Inflammatory macrophage treated with lipopolysaccharide for 1 hour (primary cell): ENCODE data around the gene DIS3L.
"Not testable (repeated sequence)": the region's sequence is repeated elsewhere in the genome, so short reads cannot be mapped to it uniquely, and the experiment has no call there.

Experiments
- DNase-seq, 2 donors: peaks; one replicate each; pipeline ENCODE4 v3.0.0-alpha.2; 2020 to 2022

DIS3L gene

DNA sequence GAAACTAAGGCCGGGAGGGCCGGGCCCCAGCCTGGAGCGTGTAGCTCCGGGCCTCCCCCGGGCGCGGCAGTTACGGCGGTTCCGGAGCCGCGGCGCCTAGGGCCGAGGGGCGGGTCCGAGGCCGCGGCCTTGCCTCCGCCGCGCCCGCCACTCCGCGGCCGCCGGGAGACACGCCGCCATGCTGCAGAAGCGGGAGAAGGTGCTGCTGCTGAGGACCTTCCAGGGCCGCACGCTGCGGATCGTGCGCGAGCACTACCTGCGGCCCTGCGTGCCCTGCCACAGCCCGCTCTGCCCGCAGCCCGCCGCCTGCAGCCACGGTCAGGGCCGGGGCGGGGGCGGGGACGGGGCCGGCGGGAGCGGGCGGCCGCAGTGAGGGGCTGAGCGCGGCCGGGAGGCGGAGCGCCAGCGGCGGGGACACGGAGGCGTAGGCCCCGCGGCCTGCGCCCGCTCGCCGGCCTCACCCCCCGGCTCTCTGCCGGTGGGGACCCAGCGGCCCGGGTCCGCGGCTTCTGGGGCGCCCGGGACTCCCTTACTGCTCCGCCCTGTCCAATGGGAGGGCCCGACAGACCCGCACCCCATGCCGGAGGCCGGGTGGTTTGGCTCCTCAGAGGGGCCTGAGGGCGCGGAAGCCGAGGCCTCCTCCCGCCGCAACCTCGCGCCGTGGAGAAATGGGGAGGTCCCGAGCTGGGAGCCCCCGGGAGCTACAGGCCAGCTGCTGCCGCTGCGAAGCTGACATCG lies at the start of gene DIS3L:
DIS3L (plus strand) TSS at position 150 of the 738 bp plus-strand sequence; CDS start at position 179, 29 bp downstream.
- DNase-seq = peak; percentile 57 to 60

DNA sequence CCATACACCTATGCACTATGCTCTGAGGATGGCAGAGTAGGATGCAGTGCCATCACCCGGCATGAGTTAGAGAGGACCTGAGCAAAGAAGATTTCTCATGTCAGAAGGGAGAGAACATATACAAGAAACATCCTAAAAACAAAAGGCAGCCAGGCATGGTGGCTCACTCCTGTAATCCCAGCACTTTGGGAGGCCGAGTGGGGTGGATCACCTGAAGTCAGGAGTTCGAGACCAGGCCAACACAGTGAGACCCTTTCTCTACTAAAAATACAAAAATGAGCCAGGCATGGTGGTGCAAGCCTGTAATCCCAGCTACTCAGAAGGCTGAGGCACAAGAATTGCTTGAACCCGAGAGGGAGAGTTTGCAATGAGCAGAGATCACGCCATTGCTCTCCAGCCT lies 47.5 kb upstream of the DIS3L start:
- not testable (repeated sequence) for DNase-seq

DNA sequence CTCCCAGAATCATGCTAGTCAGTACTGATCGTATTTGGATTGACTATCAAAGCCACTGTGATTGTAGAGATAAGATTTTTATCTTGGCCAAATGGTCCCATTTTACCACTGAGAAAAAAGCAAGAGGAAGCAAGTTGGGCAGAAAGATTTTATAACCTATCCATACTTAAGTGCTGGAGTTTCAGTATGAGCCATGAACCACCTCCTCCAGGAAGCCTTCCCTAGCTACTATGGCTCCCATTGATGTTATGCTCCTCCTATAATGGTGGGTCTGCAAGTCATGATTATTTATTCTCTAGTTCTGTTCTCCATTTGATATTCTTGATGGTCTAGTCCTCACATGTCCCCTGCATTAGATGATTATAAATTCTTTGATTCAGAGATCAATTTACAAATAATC lies 46.4 kb upstream of the DIS3L start:
- DNase-seq = no peak

DNA sequence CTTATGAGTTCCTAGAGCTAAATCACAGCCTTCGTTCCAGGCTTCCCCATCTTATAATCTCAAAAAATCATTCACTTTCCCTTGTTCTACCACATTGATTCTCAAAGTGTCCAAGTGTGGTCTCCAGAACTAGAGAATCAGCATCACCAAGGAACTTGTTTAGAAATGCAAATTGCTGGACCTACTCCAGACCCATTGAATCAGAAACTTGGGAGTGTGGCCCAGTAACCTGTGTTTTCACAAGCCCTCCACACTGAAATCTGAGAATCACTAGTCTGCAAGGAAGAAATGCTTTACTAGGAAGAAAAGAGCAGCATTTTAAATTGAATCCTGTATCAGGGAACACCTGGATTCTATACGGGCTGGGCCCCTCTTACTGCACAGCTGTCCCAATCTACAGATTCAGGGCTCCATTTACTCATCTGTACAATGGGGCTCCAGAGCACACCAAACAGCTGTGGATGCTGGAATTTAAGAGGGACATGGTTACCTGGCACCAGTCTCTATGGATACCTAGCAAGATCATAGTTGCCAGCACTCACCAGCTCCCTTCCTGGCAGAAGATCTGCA lies 43.7 kb upstream of the DIS3L start:
- no peak for DNase-seq

DNA sequence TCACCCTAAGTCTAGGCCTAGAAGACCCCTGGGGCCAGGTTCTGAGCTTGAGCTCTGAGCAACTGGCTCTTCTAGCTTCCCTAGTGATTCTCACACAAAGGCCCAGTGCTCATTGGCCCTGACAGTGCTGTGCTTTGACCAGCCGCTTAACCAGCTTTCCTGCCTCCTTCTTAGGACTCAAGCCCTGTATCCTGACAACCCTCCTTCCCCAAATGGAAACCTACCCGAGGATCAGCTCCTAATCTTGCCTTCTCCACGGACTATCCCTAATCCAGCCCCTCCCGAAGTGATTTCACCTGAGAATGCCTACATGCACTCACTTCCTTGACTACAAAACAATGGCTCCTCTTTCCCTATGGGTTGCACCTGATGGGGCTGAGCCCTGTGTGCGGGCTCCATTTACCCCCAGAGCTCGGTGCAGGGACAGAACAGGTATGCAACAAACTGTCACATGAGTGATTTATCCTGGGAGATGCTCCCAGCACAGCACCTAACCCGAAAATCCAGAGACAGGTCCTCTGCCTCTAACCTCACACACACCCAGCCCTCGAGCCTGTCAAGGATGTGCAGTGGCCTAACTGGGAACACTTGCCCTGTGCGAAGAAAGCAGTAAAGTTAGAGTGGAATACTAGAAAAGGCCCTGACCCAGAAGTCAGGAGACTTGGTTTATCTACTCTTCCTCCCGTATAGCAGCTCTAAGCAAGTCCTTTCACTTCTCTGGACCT lies 42.1 kb upstream of the DIS3L start:
- DNase-seq = no peak

DNA sequence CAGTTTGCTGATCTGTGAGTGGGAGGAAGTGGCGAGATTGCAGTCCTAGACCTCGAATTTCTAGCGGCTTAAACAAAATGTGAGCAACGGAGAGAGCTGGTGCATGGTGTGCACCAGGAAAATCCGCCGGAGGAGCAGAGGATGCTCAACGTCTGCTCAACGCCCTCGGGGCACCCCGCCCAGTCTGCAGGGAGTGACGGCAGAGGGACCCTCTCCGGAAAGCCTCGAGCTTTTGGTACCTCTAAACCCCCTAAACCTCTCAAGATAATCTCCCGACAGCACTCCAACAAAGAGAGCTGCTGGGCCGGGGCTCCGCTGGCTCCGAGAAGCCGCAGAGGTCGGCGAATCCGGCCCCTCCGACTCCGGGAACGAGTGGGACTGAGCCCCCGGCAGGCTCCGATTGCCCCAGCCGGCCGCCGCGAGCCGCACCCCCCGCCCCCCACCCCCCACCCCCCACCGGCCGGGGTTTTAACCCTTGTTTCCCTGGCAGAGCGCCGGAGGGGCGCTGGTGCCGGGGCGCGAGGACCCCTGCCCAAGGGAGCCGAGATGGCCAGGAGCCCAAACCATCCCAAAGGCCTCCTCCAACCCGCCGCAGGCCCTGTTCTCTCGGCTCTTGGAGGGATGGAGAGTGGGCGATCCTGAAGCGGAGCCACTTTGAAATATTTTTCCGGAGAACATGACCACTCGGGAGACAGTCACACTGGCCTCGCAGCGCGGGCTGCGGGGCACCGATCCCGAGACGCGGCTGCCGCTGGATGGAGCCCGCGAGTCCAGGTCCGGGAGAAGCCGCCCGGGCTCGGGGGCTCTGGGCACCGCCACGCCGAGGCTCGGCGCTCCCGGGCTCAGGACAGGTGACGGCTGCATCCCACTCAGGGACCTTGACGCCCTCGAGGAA lies 41.3 kb upstream of the DIS3L start:
- peak; percentile 22 to 30 for DNase-seq

DNA sequence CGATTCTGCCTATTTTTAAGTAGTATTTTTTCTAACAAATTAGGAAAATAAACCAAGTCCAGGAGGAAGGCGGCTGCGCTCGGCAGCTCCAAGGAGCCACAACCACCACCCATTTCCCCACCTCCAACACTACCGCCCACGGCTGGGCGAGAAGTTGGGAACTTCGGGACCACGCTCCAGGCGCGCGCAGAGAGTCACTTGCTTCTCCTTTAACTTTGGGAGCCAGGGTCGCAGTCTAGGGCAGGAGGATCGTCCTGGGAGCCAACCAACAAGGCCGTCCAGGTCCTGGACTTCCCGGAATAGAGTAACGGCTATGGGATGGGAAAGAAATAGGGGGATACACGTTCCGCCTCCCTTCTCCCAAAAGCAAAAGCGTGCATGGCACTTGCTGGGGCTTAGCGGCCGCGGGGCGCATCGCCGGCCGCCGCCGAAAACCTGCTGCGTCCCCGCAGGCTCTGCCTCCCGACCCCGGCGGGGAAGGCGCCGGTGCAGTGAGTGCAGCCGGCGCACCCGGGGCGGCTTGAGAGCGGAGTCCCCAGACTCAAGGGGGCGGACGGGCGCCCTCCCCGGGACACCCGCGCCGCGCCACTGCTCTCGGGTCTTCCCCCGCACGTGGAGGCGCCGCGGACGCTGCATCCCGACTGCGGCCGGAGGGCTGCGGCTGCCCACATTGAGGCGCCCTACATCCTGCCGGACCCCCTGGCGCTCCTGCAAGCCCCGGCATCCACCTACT lies 40.5 kb upstream of the DIS3L start:
- DNase-seq = peak; percentile 16 to 21

DNA sequence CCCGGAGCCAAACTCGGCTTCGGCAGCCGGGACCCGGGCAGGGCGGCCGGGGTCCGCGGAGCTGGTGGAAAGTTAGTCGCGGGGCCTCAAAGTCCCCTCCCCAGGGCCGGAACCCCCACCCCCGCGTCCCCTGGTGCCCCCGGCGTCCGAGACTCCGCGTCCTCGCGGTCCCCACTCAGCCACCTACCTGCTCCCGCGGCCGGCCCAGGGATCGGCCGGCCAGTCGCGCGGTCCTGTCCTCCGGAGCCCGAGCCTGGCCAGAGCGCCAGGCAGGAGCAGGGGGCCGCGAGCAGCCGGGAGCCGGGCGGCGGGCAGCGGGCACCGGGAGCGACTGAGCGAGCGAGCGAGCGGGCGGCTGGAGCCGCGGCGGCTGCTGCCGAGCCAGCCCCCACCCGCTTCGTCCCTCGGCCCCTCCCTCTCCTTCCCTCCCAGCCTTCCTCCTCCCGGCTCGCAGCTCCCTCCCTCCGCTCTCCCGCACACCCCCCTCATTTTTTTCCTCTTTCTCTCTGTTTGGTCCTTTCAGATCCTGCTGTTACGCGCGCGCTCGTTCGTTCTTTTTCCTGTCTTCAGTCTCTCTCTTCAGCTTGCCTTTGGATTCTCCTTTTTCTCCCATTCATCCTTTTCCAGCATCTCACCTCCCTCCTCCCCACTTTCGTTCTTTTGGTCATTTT lies 39.8 kb upstream of the DIS3L start, which contains the start of gene MEGF11:
MEGF11 (minus strand) TSS at position 333 of the 671 bp plus-strand sequence. CDS start 125,347 bp downstream, outside the sequence.
- DNase-seq = no peak

DNA sequence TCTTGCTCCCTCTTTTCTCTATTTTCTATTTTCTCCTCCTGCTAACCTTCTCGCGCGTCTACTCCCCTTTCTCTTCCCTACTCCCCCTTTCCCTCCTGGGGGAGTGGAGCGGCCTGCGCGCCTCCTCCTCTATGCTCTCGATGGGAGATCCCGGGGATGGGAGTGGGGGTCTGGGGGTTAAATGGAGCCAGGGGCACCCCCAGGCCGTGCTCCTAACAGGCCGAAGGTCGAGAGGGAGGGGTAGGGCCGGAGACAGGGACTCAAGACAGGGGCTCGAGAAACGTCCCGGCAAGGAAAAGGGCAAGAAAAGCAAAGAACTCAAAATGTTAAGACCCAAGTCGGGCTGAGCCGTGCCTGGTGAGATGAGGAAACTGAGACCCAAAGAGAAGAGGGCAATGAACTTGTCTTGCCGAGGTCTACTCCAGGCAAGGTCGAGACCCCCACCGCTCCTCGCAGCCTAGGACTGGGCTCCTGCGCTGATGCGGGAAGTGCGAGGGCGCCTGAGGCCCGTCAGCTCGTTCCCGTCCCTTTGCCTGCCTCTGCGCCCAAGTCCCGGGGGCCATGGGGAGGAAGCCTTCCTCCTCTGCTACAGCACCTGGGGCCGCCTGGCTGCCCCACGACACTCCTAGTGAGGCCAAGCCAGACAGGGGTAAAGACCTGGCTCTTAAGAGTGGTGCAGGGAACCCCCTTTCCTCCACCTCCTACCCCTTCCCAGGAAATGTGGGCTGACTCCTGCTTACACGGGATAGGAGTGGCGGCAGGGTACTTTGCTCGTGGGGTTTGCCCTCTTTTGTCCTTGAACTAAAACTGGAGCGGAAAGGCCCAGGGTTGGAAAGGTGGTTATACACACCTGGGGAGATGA lies 39.0 kb upstream of the DIS3L start:
- DNase-seq = no peak

DNA sequence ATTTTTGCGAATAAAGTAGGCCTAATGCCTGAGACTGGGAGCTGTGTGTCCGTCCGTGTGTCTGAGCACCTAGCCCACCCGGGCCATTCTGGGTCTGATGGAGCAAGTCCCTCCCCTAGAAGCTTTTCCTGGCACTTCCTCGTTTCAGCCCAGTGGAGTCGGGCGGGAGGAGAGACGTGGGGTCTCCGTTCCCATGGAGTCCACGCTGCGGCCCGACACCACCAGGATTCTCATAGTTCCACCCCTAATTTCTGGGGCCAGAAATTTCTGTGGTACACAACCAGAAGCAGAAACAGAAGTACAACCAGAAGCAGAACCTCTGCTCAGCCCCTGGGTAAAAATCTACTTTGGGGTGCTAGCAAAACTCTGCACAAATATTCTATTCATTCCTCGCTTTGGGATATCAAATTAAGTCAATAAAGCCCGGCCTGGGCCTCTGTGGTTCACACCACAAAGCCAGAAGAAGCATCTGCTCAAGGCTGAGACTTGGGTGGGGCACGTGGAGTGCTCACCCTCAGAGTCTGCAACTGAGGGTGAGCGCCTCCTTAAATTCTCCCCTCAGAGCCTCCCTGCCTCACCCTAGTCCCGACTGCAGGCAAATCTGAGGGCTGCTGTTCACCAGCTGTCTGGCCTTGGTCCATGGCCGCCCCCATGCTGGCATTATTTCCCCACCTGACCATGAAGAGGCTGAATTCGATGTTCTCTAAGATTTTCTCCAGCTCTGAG lies 38.3 kb upstream of the DIS3L start:
- no peak for DNase-seq

DNA sequence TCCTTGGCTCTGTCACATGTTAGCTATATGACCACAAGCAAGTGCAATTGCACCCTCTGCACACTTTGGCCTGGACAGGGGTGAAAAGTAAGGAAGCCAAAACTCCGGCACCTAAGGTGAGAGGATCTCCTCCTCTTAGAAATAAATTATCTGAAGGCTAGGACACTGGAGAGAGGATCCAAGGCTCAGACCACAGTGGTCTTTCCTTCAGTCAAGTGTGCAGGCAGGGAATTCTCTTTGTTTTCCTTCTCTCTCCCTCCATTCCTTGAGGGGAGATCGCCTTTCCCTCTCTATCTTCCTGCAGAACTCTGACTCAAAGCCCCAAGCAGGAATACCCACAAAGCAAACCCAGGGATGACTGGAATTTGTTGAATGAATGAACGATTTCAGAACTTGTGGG lies 36.7 kb upstream of the DIS3L start:
- DNase-seq = no peak

DNA sequence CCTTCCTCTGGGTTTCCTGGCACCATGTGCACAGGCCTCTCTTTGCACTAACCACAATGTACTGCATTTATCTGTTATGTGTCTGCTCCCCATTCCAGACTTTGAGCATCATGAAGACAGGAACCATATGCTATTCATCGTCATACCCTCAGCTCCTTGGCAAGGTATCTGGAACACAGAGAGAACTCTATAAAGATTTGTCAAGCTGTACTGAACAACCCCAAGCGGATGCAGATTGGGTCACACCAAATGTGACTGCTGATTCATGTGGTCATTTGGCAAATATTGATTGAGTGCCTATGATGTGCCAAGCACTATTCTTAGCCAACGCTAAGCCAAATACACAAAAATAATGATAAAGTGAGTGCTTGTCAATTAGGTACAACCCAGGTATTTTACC lies 32.3 kb upstream of the DIS3L start:
- no peak for DNase-seq

DNA sequence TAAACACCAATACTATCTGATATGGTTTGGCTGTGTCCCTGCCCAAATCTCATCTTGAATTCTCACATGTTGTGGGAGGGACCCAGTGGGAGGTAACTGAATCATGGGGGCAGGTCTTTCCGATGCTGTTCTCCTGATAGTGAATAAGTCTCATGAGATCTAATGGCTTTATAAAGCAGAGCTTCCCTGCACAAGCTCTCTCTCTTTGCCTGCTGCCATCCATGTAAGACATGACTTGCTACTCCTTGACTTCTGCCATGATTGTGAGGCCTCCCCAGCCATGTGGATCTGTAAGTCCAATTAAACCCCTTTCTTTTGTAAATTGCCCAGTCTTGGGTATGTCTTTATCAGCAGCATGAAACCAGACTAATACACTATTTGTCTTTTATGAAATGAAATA lies 30.5 kb upstream of the DIS3L start:
- not testable (repeated sequence) for DNase-seq

DNA sequence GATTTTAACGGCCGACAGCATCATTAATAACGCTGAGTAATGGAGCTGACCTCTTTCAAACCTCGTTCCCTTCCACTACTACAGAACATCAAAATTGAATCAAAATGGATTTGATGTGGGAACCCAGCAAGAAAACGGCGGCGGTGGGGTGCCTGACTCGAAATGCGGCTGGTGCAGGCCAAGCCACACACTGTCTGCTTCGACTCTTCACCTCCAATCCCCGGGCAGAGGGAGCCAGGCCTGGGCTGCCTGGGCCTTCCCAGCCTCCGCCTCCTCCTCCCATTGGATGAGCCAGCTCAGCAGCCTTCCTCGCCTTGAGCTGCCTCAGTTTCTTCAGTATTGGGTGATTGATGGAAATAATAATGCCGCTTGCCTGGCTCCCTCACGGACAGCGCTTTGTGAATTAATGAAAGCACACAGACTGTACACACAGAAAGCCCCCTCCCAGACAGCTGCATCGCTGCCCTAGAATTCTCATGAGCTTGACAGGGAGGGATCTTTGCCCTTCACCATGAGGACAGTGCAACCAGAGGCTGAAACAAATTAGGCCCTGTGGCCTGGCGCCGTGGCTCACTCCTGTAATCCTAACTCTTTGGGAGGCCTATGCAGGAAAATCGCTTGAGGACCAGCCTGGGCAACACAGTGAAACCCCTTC lies 28.4 kb upstream of the DIS3L start:
- DNase-seq = no peak

DNA sequence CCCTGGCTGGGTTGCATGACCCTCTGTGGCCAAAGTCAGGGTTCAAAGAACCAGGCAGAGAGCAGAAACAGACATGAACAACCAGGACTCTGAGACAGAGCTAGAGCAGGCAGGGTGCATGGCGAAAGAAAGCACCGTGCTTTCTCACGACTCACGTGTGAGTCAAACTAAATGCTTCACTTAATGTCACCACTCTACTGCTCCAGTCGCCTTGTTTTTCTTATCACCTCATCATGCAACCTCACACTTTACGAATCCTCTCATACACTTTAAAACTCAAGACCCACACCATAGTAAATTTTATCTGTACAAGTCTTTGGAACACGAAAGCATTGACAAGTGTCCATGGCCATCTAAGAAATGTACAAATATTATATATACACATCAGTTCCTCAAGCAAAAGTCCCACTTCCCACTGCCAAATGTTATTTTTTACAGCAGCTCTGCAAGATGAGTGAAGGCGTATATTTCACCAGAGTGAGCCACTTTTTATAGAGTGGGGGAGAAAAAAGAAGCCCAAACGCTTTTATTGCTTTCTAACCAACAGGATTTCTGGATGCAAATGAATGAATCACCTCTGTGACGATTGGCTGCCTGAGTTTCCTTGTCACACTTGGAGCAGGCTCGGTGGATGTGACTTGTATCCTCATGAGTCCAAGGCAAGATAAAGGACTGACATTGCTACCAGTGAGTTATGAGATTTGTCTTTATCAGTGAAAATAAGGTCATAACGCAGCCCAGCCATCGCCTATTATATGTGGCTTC lies 23.9 kb upstream of the DIS3L start:
- peak; percentile 50 to 78 for DNase-seq

DNA sequence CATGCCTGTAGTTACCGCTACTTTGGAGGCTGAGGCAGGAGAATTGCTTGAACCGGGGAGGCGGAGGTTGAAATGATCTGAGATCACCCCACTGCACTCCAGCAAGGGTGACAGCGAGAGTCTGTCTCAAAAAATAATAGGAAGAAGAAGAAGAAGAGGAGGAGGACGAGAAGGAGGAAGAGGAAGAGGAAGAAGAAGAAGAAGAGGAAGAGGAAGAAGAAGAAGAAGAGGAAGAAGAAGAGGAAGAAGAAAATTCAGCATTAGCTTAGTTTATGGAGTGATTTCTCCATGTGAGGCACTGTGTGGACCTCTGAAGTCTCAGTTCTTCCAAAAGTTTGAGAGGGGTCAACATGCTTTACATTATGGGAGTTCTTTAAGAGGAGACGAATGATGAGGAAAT lies 22.4 kb upstream of the DIS3L start:
- DNase-seq = no peak

DNA sequence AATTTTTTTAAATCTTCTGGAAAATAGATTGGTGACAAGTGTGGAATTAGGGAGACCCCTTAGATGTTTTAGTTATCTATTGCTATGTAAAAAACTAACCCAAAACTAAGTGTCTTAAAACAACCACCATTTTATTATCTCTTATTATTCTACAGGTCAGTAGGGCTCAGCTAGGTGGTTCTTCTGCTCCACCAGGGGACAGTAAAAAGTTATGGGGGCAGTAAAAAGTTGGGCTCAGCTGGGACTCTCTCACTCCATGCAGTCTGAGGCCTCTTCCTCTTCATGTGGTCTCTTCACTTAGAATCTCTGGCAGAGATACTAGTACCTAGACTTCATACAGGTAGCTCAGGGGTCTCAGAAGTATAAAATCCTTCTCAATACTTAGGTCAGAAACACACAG lies 18.0 kb upstream of the DIS3L start:
- no peak for DNase-seq

DNA sequence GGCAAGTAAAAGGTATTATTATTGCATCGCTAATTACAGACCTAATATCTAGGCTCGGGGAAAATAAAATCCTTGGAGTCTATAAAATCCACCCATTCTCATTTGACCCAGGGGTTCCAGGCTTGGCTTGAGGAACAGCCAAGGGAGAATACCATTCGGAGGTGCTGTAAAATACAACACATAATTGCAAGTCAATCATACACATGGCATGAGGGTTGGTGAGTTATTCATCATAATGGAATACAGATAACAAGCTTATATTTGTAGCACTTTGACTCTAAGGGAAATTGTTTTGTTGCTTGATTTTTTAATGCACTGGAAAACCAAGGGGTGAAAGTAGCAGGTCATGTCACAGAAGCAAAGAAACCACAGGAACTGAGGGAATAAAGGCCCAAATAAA lies 16.8 kb upstream of the DIS3L start:
- no peak for DNase-seq

DNA sequence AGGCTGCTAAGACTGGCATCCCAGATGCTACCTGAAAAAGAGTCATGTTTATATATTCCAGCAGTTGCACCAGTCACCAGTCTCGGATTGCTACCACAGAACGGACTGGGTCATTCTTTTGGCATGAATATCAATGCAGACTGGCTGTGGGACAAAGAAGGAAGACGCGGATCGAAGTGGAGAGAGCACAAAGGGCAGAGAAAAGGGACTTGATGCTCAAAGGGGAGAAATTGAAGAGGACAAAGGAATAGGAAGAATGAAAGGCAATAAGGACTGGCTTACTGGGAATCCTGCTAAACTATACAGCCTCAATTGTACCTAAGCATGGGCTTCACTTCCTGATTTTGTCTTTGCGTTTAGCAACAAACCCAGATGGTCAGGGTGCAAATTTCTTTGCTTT lies 15.3 kb upstream of the DIS3L start:
- no peak for DNase-seq
